Fibroblast of lung (primary cell): ENCODE measurements around the gene BABAM2. TPM values are rescaled to one million over a fixed set of nuclear protein-coding genes. Genes with fewer than 3 reads are reported as not detected.

ENCODE experiments used
- DNase-seq, 2 donors: peaks; one replicate each; pipeline versions ENCODE4 v3.0.0 to v3.0.0-alpha.2; 2010; ENCODE audit warnings: low read depth in 2 of 2
- H2AFZ ChIP-seq: 2 replicates; pipeline ENCODE4 v1.5.1; 2012; ENCODE audit warnings: low read length, control low read depth, inconsistent platforms
- H3K27ac ChIP-seq: 2 replicates; pipeline ENCODE4 v1.5.1; 2011; ENCODE audit warnings: low read length, control low read depth; ENCODE audit not compliant: insufficient read depth
- H3K27me3 ChIP-seq: 2 replicates; pipeline ENCODE4 v1.5.1; 2011; ENCODE audit warnings: mild to moderate bottlenecking, low read length; ENCODE audit not compliant: control insufficient read depth, insufficient read depth
- H3K36me3 ChIP-seq: 2 replicates; pipeline ENCODE4 v1.5.1; 2011; ENCODE audit warnings: low read length; ENCODE audit not compliant: control insufficient read depth, insufficient read depth
- H3K4me1 ChIP-seq: 2 replicates; pipeline ENCODE4 v1.5.1; 2011; ENCODE audit warnings: low read length; ENCODE audit not compliant: control insufficient read depth, insufficient read depth; ENCODE audit errors: extremely low read depth
- H3K4me2 ChIP-seq: 2 replicates; pipeline ENCODE4 v1.5.1; 2011; ENCODE audit warnings: low read length, control low read depth; ENCODE audit not compliant: insufficient read depth; ENCODE audit errors: extremely low read depth
- H3K4me3 ChIP-seq, 4 experiments: fragments of 200-600 bp in 1 of 4; sonication (generic) in 1 of 4; replicated peaks in 1 of 4; 2 replicates each; pipeline ENCODE4 v1.5.1; 2011 to 2016; ENCODE audit warnings: low read length in 4 of 4, low read depth in 3 of 4, mild to moderate bottlenecking in 3 of 4, control low read depth in 2 of 4, inconsistent platforms in 1 of 4, mixed read lengths in 1 of 4; ENCODE audit not compliant: insufficient read depth in 1 of 4; ENCODE audit errors: control extremely low read depth in 1 of 4
- H3K79me2 ChIP-seq: 2 replicates; pipeline ENCODE4 v1.5.1; 2012; ENCODE audit warnings: mild to moderate bottlenecking, low read length, inconsistent platforms; ENCODE audit not compliant: control insufficient read depth, insufficient read depth
- H3K9ac ChIP-seq: 2 replicates; pipeline ENCODE4 v1.5.1; 2011; ENCODE audit warnings: mild to moderate bottlenecking, low read length, control low read depth; ENCODE audit not compliant: insufficient read depth
- H3K9me3 ChIP-seq: 2 replicates; pipeline ENCODE4 v1.5.1; 2012; ENCODE audit warnings: low read depth, low read length; ENCODE audit not compliant: control insufficient read depth, insufficient read depth
- H4K20me1 ChIP-seq: 2 replicates; pipeline ENCODE4 v1.5.1; 2011; ENCODE audit warnings: low read length; ENCODE audit not compliant: control insufficient read depth, insufficient read depth; ENCODE audit errors: extremely low read depth
- CTCF ChIP-seq, 2 donors: IDR thresholded peaks in 1 of 2; conservative IDR thresholded peaks in 1 of 2; 1 replicate in 1 of 2; 2 replicates in 1 of 2; pipeline ENCODE4 v1.5.1; 2011 to 2012; ENCODE audit warnings: low read length in 2 of 2, control low read depth in 1 of 2, inconsistent platforms in 1 of 2, low read depth in 1 of 2, mild to moderate bottlenecking in 1 of 2
- EZH2 ChIP-seq: IDR thresholded peaks from 2 replicates; pipeline ENCODE4 v1.5.1; 2012; ENCODE audit warnings: low read length, control low read depth, mild to moderate bottlenecking; ENCODE audit errors: missing control alignments
- polyA plus RNA-seq, 2 donors: library from polyadenylated mRNA; depleted of rRNA in 1 of 2; stranded (reverse) in 1 of 2; unstranded in 1 of 2; fragments of >200 nt; gene quantifications; 2 replicates each; pipeline ENCODE4 v1.2.1, GENCODE V29; 2011 to 2012; ENCODE audit warnings: missing spikeins in 1 of 2
- total RNA-seq: library from RNA; depleted of rRNA; stranded (reverse); fragments of >200 nt; gene quantifications from 2 replicates; pipeline ENCODE4 v1.2.1, GENCODE V29; 2014

The BABAM2 gene
- total and polyA plus RNA-seq, 2 donors (not counting 1 experiment from before 2014, with no cell fraction given) = 25.6 to 33.4 TPM

- no peak overlapping the region for H3K4me2 ChIP-seq
- no peaks in the 10 kb centered on the region for H4K20me1 ChIP-seq
- H3K9ac ChIP-seq = no peak overlapping the region
- no peak for TF ChIP-seq CTCF (conservative IDR thresholded peaks at IDR 0.05 in 1 of 2, IDR thresholded peaks at IDR 0.05 in 1 of 2; ENCODE audit: low read depth in 1 of 2, low read length in 2 of 2)
- TF ChIP-seq EZH2 = no peak
- H3K36me3 ChIP-seq = no peaks in the 10 kb centered on the region
- no peak overlapping the region for H3K27ac ChIP-seq
- no peaks in the 10 kb centered on the region for H3K9me3 ChIP-seq
- no peak overlapping the region for H2AFZ ChIP-seq
- peak in 1 of 2 donors; percentile 15 for DNase-seq
- peaks cover 19% of the 10 kb centered on the region for H3K4me1 ChIP-seq
- H3K27me3 ChIP-seq = no peaks in the 10 kb centered on the region
- H3K4me3 ChIP-seq = no peak overlapping the region
- no peaks in the 10 kb centered on the region for H3K79me2 ChIP-seq
Measured at GRCh38 chr2:28165087-28165635, 274.6 kb downstream of the BABAM2 start.

- no peak for TF ChIP-seq EZH2
- TF ChIP-seq CTCF (conservative IDR thresholded peaks at IDR 0.05 in 1 of 2, IDR thresholded peaks at IDR 0.05 in 1 of 2; ENCODE audit: low read depth in 1 of 2, low read length in 2 of 2) = no peak
- Histone ChIP-seq H3K27me3 (no peaks in the 10 kb centered on the region), H3K79me2 (no peaks in the 10 kb centered on the region), H3K9me3 (no peaks in the 10 kb centered on the region), H3K4me2 (no peak overlapping the region), H3K9ac (no peak overlapping the region), H3K4me1 (peaks cover 10% of the 10 kb centered on the region), H3K4me3 (no peak overlapping the region), H4K20me1 (no peaks in the 10 kb centered on the region), H2AFZ (no peak overlapping the region), H3K27ac (no peak overlapping the region), H3K36me3 (no peaks in the 10 kb centered on the region)
- DNase-seq = peak; percentile 31 to 71
Measured at GRCh38 chr2:28166956-28167355, 276.4 kb downstream of the BABAM2 start.

- H3K4me2 ChIP-seq = no peak overlapping the region
- H3K9me3 ChIP-seq = no peaks in the 10 kb centered on the region
- no peaks in the 10 kb centered on the region for H4K20me1 ChIP-seq
- no peaks in the 10 kb centered on the region for H3K79me2 ChIP-seq
- no peaks in the 10 kb centered on the region for H3K36me3 ChIP-seq
- H2AFZ ChIP-seq = no peak overlapping the region
- DNase-seq = peak in 1 of 2 donors; percentile 75
- TF ChIP-seq CTCF (conservative IDR thresholded peaks at IDR 0.05 in 1 of 2, IDR thresholded peaks at IDR 0.05 in 1 of 2; ENCODE audit: low read depth in 1 of 2, low read length in 2 of 2) = no peak
- TF ChIP-seq EZH2 = no peak
- no peak overlapping the region for H3K27ac ChIP-seq
- H3K4me1 ChIP-seq = peaks cover 10% of the 10 kb centered on the region
- no peaks in the 10 kb centered on the region for H3K27me3 ChIP-seq
- H3K9ac ChIP-seq = no peak overlapping the region
- H3K4me3 ChIP-seq = no peak overlapping the region
Measured at GRCh38 chr2:28168376-28168775, 277.8 kb downstream of the BABAM2 start.
